Measurements from ENCODE around the gene AP5M1. TPM values are rescaled to one million over a fixed set of nuclear protein-coding genes. Genes with fewer than 3 reads are reported as not detected.

AP5M1 gene
- total RNA-seq, 2 experiments from 2014 or later = 29.1 to 31.1 TPM

DNA sequence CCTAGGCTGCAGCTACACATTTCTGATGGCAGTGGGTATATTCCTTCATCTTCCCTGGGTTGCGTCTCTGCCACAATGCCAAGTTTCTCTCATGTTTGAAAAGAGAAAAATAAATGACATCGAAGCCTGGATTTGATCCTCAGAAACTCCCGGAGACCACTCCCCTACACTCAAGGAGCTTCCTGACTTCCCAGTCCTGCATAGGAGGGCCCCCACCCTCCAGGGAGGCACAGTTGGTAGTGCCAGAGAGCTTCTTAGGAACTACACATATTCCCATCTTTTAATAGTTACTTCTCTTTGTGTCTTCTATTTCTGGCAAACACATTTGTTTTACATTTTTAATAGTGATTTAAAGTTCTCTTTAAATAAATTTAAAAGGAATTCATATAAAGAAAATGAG, 30.7 kb downstream of the AP5M1 start:
- POLR2A ChIA-PET = no interaction called here
- no peak for ATAC-seq

GRCh38 chr14:57302883-57303282, 34.1 kb downstream of the AP5M1 start:
- DNase-seq (no peak), ATAC-seq (no peak)
- no peak overlapping the region for H3K4me3 Mint-ChIP-seq
- ChIA-PET CTCF (no interaction called here), POLR2A (no interaction called here)
- intact Hi-C loops (cut with micrococcal nuclease) = no loop called here
- no peaks in the 10 kb centered on the region for H3K4me1 Mint-ChIP-seq (ENCODE audit: low read depth)
- no peak for TF ChIP-seq CTCF (IDR thresholded peaks at IDR 0.05)
- no peaks in the 10 kb centered on the region for H3K36me3 Mint-ChIP-seq (ENCODE audit: low read depth)
- no peak overlapping the region for H3K27ac Mint-ChIP-seq
- H3K27me3 Mint-ChIP-seq = peaks cover 10% of the 10 kb centered on the region
- H3K9me3 Mint-ChIP-seq = no peaks in the 10 kb centered on the region

More for the DNA sequence above, 30.7 kb downstream of the AP5M1 start:
- CTCF ChIA-PET = interaction anchor here (1.4 kb wide), 1 partner anchor 82 kb away, joined by 3 read pairs; no protein-coding TSS in a partner anchor
- DNase-seq = no peak
- no peaks in the 10 kb centered on the region for H3K9me3 Mint-ChIP-seq
- no peak for TF ChIP-seq CTCF (IDR thresholded peaks at IDR 0.05)
- H3K36me3 Mint-ChIP-seq (ENCODE audit: low read depth) = no peaks in the 10 kb centered on the region
- no peaks in the 10 kb centered on the region for H3K27me3 Mint-ChIP-seq
- intact Hi-C loops (cut with micrococcal nuclease) = no loop called here
- no peak overlapping the region for H3K27ac Mint-ChIP-seq
- H3K4me1 Mint-ChIP-seq (ENCODE audit: low read depth) = no peaks in the 10 kb centered on the region
- no peak overlapping the region for H3K4me3 Mint-ChIP-seq

DNA sequence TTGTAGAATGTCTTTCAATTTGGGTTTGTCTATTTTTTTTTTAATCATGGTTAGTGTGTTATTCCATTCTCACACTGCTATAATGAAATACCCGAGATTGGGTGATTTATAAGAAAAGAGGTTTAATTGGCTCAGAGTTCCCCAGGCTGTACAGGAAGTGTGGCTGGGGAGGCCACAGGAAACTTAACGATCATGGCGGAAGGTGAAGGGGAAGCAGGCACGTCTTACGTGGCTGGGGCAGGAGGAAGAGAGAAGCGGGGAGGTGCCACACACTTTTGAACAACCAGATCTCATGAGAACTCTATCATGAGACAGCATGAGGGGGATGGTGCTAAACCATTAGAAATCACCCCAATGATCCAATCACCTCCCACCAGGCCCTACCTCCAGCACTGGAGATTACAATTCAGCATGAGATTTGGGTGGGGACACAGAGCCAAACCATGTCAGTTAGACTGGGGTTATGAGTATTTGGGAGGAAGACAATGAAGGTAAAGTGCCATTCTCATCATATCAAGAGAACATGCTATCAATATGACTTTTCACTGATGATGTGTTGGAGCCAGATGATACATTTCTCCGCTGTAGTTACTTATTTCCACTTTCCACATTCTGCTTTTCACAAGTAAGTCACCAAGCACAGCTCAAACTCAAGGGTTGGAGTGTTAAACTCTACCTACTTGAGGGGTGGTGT, 45.8 kb downstream of the AP5M1 start:
- ATAC-seq (peak; percentile 39), DNase-seq (peak; percentile 15)
- Mint-ChIP-seq H3K27me3 (peaks cover 4% of the 10 kb centered on the region), H3K4me3 (no peak overlapping the region), H3K9me3 (no peaks in the 10 kb centered on the region), H3K4me1 (ENCODE audit: low read depth) (peaks cover 4% of the 10 kb centered on the region), H3K36me3 (ENCODE audit: low read depth) (no peaks in the 10 kb centered on the region), H3K27ac (peak overlapping the region; percentile 5)
- ChIA-PET CTCF (interaction anchor here (1.2 to 1.9 kb wide), 4 partner anchors 12 to 824 kb away, joined by 3 to 8 read pairs (median 4); no protein-coding TSS in a partner anchor), POLR2A (no interaction called here)
- TF ChIP-seq CTCF (IDR thresholded peaks at IDR 0.05) = no peak
- intact Hi-C loops (cut with micrococcal nuclease) = loop anchor here (5.0 to 10.0 kb wide), 3 partner anchors 250 to 822 kb away; no protein-coding TSS in a partner anchor

GRCh38 chr14:57317248-57317833, 48.6 kb downstream of the AP5M1 start:
- H3K4me1 Mint-ChIP-seq (ENCODE audit: low read depth) = peaks cover 4% of the 10 kb centered on the region
- ATAC-seq = peak; percentile 72

More at GRCh38 chr14:57317248-57317833, 48.6 kb downstream of the AP5M1 start:
- H3K36me3 Mint-ChIP-seq (ENCODE audit: low read depth) = no peaks in the 10 kb centered on the region
- no peaks in the 10 kb centered on the region for H3K9me3 Mint-ChIP-seq
- ChIA-PET CTCF (interaction anchor here (0.7 to 1.9 kb wide), 9 partner anchors 8 to 843 kb away, joined by 3 to 22 read pairs (median 3); no protein-coding TSS in a partner anchor), POLR2A (no interaction called here)
- intact Hi-C loops (cut with micrococcal nuclease) = loop anchor here (5.0 to 10.0 kb wide), 3 partner anchors 253 to 825 kb away; no protein-coding TSS in a partner anchor
- peak; percentile 74 for TF ChIP-seq CTCF (IDR thresholded peaks at IDR 0.05)
- H3K4me3 Mint-ChIP-seq = no peak overlapping the region
- H3K27ac Mint-ChIP-seq = no peak overlapping the region
- peak; percentile 81 for DNase-seq
- H3K27me3 Mint-ChIP-seq = peaks cover 5% of the 10 kb centered on the region
